Adrenal gland (tissue), 12 donors: Measurements from ENCODE around the gene CD274. TPM values are rescaled to one million over a fixed set of nuclear protein-coding genes. Genes with fewer than 3 reads are reported as not detected.

ENCODE experiments used
- DNase-seq, 7 donors: peaks; one replicate each; pipeline ENCODE4 v3.0.0-alpha.2; 2019 to 2020
- H3K27ac ChIP-seq, 5 donors: fragments of 200-600 bp; sonication (generic) in 4 of 5; 1 replicate in 3 of 5; 2 replicates in 2 of 5; pipeline versions ENCODE4 v1.5.1 to v1.8.0; 2016 to 2020; ENCODE audit warnings: mild to moderate bottlenecking in 1 of 5
- H3K27me3 ChIP-seq: fragments of 200-600 bp; 2 replicates; pipeline ENCODE4 v1.8.0; 2021
- H3K36me3 ChIP-seq, 2 donors: fragments of 200-600 bp; replicated peaks in 1 of 2; 1 replicate in 1 of 2; 2 replicates in 1 of 2; pipeline versions ENCODE4 v1.5.1 to v1.8.0; 2018 to 2022
- H3K4me1 ChIP-seq, 2 donors: fragments of 200-600 bp; replicated peaks in 1 of 2; 1 replicate in 1 of 2; 2 replicates in 1 of 2; pipeline versions ENCODE4 v1.5.1 to v1.8.0; 2018 to 2021
- H3K4me3 ChIP-seq, 4 donors: fragments of 200-600 bp; sonication (generic) in 3 of 4; one replicate each; pipeline ENCODE4 v1.5.1; 2016 to 2018
- H3K9me3 ChIP-seq, 3 donors: fragments of 200-600 bp; sonication (generic) in 1 of 3; replicated peaks in 1 of 3; 1 replicate in 2 of 3; 2 replicates in 1 of 3; pipeline versions ENCODE4 v1.5.1 to v1.8.0; 2016 to 2021
- POLR2A ChIP-seq, 2 donors: fragments of 450-650 bp; IDR thresholded peaks; one replicate each; pipeline ENCODE4 v1.6.1; 2017; ENCODE audit warnings: antibody characterized with exemption in 2 of 2, mild to moderate bottlenecking in 2 of 2, moderate library complexity in 1 of 2
- WGBS, 4 donors: extraction: QIAGEN DNeasy Blood & Tissue Kit in 2 of 4; methylation state at CpG; one replicate each; pipeline versions ENCODE4 v1.1.5 to v1.1.7; 2013 to 2017; 5-methylcytosine and 5-hydroxymethylcytosine counted together
- intact Hi-C, 2 donors: fragments of 100-400 bp; cut with DNase I; formaldehyde crosslinking; loops; one replicate each; pipeline versions ENCODE4 v1.14.1 to v1.15.0; 2022 to 2023
- polyA plus RNA-seq, 3 donors: library from polyadenylated mRNA; stranded (reverse); fragments of 200-250 nt in 2 of 3; fragments of 350-450 nt in 1 of 3; fragmentation: Illumina TruSeq in 1 of 3; extraction: RNeasy Lipid Tissue Mini Kit (QIAGEN cat#74804) in 1 of 3; gene quantifications; one replicate each; pipeline ENCODE4 v1.2.3, GENCODE V29; 2013 to 2014
- total RNA-seq, 9 donors: library from RNA; depleted of rRNA in 4 of 9; stranded (reverse); fragments of >200 nt in 4 of 9; fragments of 120-200 nt in 1 of 9; fragmentation: NEBNext Ultra II Directional in 1 of 9; extraction: Animal tissue kit (Norgen Biotek cat#: 25700) in 1 of 9; gene quantifications; one replicate each; pipeline versions ENCODE4 v1.1.0 to v1.2.4, GENCODE V29; 2013 to 2023
- TF ChIP-seq, protein P1 (sequence below), 6 experiments: fragments of 450-650 bp in 4 of 6; fragments of 200-600 bp in 2 of 6; sonication (generic) in 1 of 6; IDR thresholded peaks; 1 replicate in 5 of 6; 2 replicates in 1 of 6; pipeline versions ENCODE4 v1.5.1 to v1.8.0; 2016 to 2021; ENCODE audit warnings: antibody characterized with exemption in 6 of 6, mild to moderate bottlenecking in 2 of 6, moderate library complexity in 1 of 6
- donor health status: healthy with polysubstance abuse.
- donor health status: Bipolar disorder and iron deficiency.
- donor health status: DM: yes; HTN: yes; CAD: no.
- donor health status: DM: no; HTN: no; CAD: no.
- donor health status: DM: no; HTN: no; CAD: no.
- donor health status: DM: yes; HTN: yes; CAD: no.

The CD274 gene
- total and polyA plus RNA-seq, 12 donors, result 0.66 to 5.8 (median 2.0) TPM

DNA sequence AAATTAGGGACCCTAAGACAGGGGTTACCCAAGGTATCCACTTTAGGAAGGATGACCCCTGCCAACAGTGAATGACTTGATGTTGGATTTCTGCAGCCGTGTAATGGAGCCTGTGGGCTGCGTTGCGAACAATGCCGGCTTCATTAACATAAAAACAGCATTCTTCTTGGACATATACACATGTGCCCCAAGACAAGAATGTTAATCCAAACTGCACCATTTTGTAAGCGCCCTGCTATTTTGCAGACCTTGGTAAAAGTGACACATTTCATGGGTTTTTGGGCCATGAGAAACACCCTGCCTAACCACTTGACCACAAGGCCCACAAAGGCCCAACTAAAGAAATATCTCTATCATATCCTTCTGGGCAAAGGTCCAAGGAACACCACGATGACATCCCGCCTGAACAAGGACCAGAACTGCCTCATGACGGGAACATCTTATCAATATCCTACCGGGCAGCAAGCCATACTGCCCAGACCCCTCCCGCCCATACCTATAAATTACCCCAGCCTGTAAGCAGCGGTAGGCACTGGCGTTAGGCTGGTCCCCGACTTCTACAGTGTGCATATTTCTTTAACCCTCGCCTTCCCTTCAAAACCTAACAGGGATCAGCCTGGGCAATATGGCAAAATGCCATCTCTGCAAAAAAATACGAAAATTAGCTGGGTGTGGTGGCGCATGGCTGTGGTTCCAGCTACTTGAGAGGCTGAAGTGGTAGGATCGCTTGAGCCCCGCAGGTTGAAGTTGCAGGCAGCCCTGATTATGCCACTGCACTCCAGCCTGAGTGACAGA, 50.3 kb downstream of the CD274 start:
- Histone ChIP-seq H3K36me3 (no peaks in the 10 kb centered on the region), H3K27ac (peak overlapping the region in 2 of 5 donors; percentile 66 to 70), H3K4me3 (no peak overlapping the region), H3K9me3 (no peaks in the 10 kb centered on the region), H3K27me3 (no peaks in the 10 kb centered on the region), H3K4me1 (peaks cover 8 to 13% of the 10 kb centered on the region in 2 donors)
- intact Hi-C loops, result no loop called here
- peak; percentile 33 to 82 (median 62) for DNase-seq
- TF ChIP-seq, protein P1, sequence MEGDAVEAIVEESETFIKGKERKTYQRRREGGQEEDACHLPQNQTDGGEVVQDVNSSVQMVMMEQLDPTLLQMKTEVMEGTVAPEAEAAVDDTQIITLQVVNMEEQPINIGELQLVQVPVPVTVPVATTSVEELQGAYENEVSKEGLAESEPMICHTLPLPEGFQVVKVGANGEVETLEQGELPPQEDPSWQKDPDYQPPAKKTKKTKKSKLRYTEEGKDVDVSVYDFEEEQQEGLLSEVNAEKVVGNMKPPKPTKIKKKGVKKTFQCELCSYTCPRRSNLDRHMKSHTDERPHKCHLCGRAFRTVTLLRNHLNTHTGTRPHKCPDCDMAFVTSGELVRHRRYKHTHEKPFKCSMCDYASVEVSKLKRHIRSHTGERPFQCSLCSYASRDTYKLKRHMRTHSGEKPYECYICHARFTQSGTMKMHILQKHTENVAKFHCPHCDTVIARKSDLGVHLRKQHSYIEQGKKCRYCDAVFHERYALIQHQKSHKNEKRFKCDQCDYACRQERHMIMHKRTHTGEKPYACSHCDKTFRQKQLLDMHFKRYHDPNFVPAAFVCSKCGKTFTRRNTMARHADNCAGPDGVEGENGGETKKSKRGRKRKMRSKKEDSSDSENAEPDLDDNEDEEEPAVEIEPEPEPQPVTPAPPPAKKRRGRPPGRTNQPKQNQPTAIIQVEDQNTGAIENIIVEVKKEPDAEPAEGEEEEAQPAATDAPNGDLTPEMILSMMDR (IDR thresholded peaks at IDR 0.05), result no peak
- no peak for TF ChIP-seq POLR2A (IDR thresholded peaks at IDR 0.05)
- WGBS, 4 donors, result 42 to 47% (median 46%) methylated on average over 15 to 18 of the region's 18 CpGs

DNA sequence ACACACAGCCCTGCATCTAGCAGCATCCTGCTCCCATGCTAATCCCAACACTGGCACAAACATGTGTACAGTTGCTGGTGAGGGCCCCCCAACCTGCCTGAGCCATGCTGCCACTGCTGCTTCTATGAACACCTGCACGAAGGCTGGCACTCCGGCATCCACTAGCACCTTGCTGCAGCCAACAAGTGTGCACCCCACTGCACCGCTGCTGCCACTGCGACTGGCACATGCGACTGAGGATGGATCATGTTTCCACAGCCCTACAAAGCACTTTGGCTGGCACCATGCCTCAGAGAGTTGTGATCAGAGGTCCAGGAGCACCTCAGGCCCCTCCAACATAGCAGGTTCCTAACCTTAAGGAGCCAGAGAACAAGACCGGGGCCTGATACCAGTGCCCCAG, 52.2 kb downstream of the CD274 start:
- no peak overlapping the region for H3K27ac ChIP-seq
- H3K4me3 ChIP-seq, result no peak overlapping the region
- no peaks in the 10 kb centered on the region for H3K9me3 ChIP-seq
- H3K4me1 ChIP-seq, result peaks cover 8 to 13% of the 10 kb centered on the region in 2 donors
- no peak for DNase-seq
- H3K36me3 ChIP-seq, result no peaks in the 10 kb centered on the region
- no peak for TF ChIP-seq POLR2A (IDR thresholded peaks at IDR 0.05)
- TF ChIP-seq, protein P1 (IDR thresholded peaks at IDR 0.05), result no peak
- 87 to 96% (median 90%) methylated on average over 6 of the region's 6 CpGs for WGBS, 4 donors
- intact Hi-C loops, result no loop called here
- H3K27me3 ChIP-seq, result no peaks in the 10 kb centered on the region

DNA sequence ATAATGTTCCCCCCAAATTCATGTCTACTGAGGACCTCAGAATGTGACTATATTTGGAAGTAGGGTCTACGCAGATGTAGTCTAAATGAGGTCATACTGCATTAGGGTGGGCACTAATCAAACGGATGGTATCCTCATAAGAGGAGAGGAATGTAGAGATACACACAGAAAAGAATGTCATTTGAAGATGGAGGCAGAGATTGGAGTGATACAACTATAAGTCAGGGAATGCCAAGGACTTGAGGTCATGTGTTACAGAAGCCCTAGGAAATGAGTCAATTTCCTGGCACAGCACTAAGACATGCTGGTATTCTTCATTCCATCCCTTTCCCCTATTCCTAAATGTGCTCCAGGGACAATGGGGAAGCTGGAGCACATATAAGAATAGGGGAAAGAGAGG, 59.2 kb downstream of the CD274 start:
- Histone ChIP-seq H3K4me1 (peaks cover 0 to 8% of the 10 kb centered on the region in 2 donors), H3K27ac (peak overlapping the region in 4 of 5 donors; percentile 5 to 73 (median 42)), H3K36me3 (no peaks in the 10 kb centered on the region), H3K4me3 (no peak overlapping the region), H3K9me3 (no peaks in the 10 kb centered on the region), H3K27me3 (no peaks in the 10 kb centered on the region)
- intact Hi-C loops, result no loop called here
- TF ChIP-seq, protein P1 (IDR thresholded peaks at IDR 0.05), result no peak
- TF ChIP-seq POLR2A (IDR thresholded peaks at IDR 0.05), result no peak
- WGBS, 4 donors, result 46 to 63% (median 55%) methylated on average over 2 of the region's 2 CpGs
- DNase-seq, result no peak

DNA sequence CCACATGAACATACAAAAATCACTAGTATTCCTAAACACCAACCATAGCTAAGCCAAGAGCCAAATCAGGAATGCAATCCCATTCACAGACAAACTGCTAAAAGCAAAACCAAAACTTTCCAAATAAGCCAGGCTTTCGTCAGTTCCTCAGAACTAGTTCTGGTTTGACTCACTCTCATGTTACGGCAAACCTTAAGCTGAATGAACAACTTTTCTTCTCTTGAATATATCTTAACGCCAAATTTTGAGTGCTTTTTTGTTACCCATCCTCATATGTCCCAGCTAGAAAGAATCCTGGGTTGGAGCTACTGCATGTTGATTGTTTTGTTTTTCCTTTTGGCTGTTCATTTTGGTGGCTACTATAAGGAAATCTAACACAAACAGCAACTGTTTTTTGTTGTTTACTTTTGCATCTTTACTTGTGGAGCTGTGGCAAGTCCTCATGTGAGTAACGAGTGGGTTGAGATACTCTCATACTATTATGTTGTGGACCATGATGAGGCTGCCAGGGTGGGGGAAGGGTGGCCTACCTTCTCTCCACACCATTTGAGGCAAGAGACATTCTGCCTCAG, 60.1 kb downstream of the CD274 start, which contains the start of gene PDCD1LG2:
Gene PDCD1LG2, plus strand, starts transcription at position 172 of the 572 bp plus-strand sequence. CDS start 12,016 bp downstream, outside the sequence.
- DNase-seq, result no peak
- Histone ChIP-seq H3K27me3 (no peaks in the 10 kb centered on the region), H3K9me3 (no peaks in the 10 kb centered on the region), H3K27ac (peak within 1 kb of the TSS in 4 of 5 donors; percentile 5 to 73 (median 42)), H3K36me3 (no peaks in the 10 kb centered on the region), H3K4me1 (peaks cover 0 to 8% of the 10 kb centered on the region in 2 donors), H3K4me3 (peak within 1 kb of the TSS in 1 of 4 donors; percentile 41)
- TF ChIP-seq, protein P1 (IDR thresholded peaks at IDR 0.05), result no peak
- TF ChIP-seq POLR2A (IDR thresholded peaks at IDR 0.05), result no peak
- intact Hi-C loops, result no loop called here
- 27 to 58% (median 38%) methylated on average over 4 of the region's 4 CpGs for WGBS, 4 donors
